Measurements from ENCODE around the gene CNTNAP5.

The CNTNAP5 gene

DNA sequence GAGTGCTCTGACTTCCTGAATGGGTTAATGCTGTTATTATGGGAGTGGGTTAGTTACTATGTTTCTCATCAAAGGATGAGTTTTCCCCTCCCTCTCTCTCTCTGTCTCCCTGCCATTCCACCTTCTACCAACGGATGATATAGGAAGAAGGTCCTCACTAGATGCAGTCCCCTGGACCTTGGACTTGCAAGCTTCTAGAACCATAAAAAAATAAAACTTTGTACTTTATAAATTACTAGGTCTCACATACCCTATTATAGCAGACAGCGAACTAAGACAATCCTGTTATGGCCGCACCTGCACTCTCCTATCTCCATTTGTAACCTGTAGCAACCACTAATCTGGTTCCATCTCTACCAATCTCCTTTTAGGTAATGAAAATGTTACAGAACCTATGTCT lies 564.9 kb downstream of the CNTNAP5 start:
- DNase-seq (ENCODE audit: low read depth in 2 of 3, low spot score in 2 of 3): no peak

DNA sequence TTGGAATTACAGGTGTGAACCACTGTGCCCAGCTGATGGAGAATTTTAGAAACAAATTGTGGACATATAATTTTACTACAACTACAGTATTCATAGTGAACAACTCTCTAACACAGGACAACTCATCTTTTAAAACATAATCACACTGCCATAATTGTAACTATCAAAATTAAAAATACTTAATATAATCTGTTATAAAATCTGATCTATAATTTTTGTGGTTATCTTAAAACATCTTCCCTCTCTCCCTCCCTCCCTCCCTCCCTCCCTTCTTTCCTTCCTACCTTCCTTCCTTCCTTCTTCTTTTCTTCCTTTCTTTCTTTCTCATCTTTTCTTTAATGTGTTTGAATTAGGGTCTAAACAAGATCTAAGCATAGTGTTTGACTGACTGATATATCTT lies 577.7 kb downstream of the CNTNAP5 start:
- DNase-seq (ENCODE audit: low read depth in 2 of 3, low spot score in 2 of 3): no peak

DNA sequence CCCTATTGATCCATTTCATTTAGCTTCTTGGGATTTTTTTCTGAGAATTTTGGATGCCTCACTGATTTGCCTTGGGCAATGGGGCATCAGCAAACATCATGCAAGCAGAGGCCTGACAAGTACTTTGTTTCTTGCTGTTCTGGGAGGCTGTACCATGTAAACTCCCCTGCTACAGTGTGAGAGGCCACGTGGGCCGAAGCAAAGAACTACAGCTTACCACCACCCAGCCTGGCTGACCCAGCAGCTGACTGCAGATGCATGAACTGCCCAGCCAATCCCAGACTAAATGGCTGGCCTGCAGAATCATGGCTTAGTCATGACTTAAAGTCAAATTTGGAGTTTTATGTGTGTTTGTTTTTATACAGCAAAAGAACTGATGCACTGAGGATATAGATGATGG lies 579.9 kb downstream of the CNTNAP5 start:
- DNase-seq (ENCODE audit: low read depth in 2 of 3, low spot score in 2 of 3): no peak

DNA sequence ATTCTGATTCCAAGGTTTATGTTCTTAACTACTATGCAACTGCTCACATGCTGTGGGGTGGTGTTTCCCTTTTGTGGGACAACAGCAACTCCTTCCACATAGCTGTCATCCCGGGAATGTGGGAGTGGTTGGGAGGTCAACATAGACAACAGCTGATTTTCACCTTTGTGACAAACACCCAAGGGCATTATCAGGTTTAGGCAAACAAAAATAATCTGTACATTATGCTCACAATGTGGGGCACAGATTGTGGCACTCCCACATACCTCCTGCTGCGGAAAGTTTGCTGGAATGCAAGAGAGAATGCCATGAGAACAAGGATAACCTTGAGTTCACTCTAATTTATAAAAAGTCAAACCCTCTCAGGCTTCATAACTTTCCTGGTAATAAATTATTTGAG lies 582.6 kb downstream of the CNTNAP5 start:
- no peak for DNase-seq (ENCODE audit: low read depth in 2 of 3, low spot score in 2 of 3)

GRCh38 chr2:124609667-124610066 lies 584.6 kb downstream of the CNTNAP5 start:
- DNase-seq (ENCODE audit: low read depth in 2 of 3, low spot score in 2 of 3): no peak

GRCh38 chr2:124610141-124610540 lies 585.1 kb downstream of the CNTNAP5 start:
- DNase-seq (ENCODE audit: low read depth in 2 of 3, low spot score in 2 of 3): no peak

DNA sequence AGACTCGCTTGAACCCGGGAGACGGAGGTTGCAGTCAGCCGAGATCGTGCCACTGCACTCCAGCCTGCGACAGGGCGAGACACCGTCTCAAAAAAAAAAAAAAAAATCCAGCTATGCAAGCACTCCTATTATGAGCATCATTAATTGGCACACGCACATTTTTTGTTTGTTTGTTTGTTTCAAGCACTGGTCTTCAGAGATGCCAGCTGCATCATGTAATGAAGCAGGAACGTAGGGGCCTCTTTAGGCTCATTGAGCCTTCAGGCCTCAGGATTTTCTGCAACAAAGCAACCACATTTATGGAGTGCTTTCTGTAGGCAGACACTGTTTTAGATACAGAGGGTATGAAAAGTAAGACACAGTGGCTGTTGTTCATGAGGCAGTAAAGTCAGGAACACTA lies 585.8 kb downstream of the CNTNAP5 start:
- no peak for DNase-seq (ENCODE audit: low read depth in 2 of 3, low spot score in 2 of 3)

DNA sequence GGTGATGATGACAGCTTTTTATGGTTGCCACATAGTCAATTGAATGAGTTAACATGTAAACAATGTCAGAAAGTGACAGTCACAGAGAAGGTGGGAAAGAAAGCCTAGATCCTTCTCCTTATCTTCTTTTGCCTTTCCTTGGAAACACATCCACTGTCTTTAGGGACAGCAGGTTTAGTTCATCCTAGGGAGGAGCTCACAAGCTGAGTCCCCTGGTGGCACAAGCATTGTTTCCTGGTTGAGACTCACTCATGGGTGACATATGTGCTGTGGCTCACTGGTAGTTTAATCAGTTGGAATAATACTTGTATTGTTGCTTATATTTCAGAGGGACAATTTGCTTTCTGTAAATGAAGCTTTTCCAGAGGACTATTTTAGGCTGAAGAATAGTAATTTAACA lies 598.5 kb downstream of the CNTNAP5 start:
- no peak for DNase-seq (ENCODE audit: low read depth in 2 of 3, low spot score in 2 of 3)

DNA sequence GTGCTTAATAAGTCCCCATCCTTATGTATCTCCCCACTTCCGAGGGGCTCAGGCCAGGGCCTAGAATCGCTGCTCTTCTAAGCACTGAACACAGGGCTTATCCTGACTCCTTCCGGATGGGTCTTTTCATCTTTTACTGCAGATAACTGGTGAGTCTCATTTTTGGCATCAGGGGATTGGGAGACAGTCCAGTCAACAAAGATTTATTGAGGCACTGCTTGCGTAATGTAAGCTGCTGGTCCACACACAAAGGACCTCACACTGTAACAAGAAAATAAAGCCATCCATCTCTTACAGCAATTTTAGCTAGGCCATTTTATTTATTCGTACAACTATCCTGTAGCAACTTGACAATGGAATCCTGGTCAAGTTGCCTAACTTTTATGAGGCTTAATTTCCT lies 600.5 kb downstream of the CNTNAP5 start:
- no peak for DNase-seq (ENCODE audit: low read depth in 2 of 3, low spot score in 2 of 3)

DNA sequence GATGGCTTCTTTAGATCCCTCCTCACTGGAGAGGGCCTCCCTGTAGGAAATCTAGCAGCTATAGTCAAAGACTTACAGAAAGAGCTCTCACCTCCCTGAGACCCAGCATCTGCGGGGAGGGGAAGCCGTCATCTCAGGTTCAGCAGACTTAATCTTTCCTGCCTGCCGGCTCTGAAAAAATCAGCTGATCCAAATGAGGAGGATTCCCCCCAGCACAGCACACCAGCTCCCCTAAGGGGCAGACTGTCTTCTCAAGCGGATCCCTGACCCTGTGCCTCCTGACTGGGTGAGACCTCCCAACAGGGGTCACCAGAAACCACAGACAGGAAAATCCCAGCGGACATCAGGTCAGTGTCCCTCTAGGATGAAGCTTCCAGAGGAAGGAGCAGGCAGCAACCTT lies 601.9 kb downstream of the CNTNAP5 start:
- no peak for DNase-seq (ENCODE audit: low read depth in 2 of 3, low spot score in 2 of 3)

- DNase-seq (ENCODE audit: low read depth in 2 of 3, low spot score in 2 of 3): no peak
These were observed 608.7 kb downstream of the CNTNAP5 start for GRCh38 chr2:124633812-124634211.

- no peak for DNase-seq (ENCODE audit: low read depth in 2 of 3, low spot score in 2 of 3)
These were observed 614.4 kb downstream of the CNTNAP5 start for GRCh38 chr2:124639524-124639923.

GRCh38 chr2:124640221-124640750 lies 615.2 kb downstream of the CNTNAP5 start:
- DNase-seq (ENCODE audit: low read depth in 2 of 3, low spot score in 2 of 3): no peak

DNA sequence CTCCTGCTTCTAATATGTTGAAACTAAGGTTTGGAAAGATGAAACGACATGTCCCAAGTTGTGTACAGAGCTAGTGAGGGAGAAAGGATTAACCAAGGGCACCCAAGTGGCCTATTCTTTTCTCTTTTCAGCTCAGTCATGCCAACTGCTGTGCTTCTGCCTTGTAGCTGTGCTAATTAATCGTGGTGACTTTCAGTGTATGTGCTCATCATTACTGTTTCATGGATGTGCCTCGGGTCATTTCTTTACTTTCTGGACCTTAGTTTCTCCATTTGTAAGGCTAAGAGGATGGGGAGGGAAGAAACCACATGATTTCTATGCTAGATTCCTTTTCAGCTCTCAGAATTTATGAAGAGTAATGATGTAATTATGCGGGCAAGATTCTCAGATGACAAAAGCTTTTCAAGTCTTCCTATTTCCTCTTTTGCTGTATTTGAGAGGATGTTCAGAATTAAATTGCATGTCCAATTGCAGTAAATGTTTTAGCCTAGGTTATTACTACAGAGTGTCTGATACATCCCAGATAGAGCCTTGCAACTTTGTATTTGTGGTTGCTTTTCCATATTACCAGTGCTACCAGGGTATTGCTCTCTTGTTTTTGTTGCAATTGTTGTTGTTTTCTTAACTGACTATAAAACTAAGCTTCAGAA lies 621.2 kb downstream of the CNTNAP5 start:
- no peak for DNase-seq (ENCODE audit: low read depth in 2 of 3, low spot score in 2 of 3)

DNA sequence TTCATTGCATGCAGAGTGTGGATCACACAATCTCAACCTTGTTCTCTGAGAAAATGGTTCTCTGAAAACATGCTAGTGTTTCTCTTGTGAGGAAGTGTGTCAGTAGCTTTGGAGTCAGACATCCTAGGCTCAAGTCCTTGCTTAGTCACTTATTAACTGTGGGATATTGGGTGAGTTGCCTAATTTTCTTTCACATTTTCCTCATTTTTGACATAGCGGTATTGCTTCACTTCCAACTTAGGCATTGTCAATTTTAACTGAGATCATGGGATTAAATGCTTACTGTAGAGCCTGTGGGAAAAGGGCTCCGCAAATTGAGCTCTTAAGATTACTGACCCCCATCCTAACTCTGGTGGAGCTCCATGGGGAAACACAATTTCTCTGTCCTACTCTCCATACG lies 622.2 kb downstream of the CNTNAP5 start:
- DNase-seq (ENCODE audit: low read depth in 2 of 3, low spot score in 2 of 3): no peak

DNA sequence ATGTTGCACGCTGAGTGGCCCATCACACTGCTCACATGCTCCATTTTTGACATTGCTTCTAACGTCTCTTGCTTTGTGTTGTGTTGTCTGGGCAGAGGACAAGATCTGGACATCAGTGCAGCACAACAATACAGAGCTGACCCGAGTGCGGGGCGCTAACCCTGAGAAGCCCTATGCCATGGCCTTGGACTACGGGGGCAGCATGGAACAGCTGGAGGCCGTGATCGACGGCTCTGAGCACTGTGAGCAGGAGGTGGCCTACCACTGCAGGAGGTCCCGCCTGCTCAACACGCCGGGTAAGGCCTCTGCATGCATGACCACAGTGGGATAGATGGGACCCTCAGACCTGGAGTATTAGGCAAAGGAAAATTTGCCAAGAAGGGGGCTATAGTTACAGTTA lies 622.6 kb downstream of the CNTNAP5 start:
- DNase-seq (ENCODE audit: low read depth in 2 of 3, low spot score in 2 of 3): no peak

GRCh38 chr2:124649001-124649400 lies 623.9 kb downstream of the CNTNAP5 start:
- DNase-seq (ENCODE audit: low read depth in 2 of 3, low spot score in 2 of 3): no peak

DNA sequence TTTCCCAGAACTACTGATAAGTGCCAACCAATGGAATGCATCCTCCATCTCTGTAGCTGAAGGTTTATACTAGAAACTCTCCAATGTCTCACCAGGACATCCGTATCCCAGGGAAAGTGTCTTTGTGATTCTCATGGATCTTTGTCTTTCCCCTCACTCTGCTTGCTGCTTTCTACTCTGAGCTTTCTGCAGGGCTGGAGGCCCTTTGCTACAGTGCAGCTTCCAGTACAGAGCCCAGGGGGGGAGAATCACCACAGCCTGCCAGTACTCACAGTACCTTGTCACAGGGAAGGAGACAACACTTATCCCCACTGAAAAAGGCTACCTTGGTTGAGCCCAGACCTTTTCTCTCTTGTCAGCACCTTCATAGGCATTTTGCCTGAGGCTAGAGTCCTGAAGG lies 627.0 kb downstream of the CNTNAP5 start:
- DNase-seq (ENCODE audit: low read depth in 2 of 3, low spot score in 2 of 3): no peak

DNA sequence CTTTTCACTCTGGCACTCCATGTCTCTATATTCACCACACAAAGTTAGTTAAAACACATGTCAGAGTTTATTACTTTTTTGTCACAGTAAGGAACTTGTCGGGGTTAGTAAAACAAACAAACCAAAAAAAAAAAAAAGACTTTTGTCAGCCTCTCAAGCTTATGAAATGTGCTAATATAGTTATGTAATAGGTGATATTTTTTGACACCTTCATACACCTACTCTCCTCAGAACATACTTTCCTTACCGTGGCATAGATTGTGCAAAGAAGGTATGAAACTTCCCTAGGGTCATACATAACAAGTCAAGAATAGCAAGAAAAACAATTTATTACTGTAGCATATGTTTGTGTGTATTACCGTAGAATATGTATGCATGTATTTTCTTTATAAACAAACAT lies 633.3 kb downstream of the CNTNAP5 start:
- DNase-seq (ENCODE audit: low read depth in 2 of 3, low spot score in 2 of 3): no peak

DNA sequence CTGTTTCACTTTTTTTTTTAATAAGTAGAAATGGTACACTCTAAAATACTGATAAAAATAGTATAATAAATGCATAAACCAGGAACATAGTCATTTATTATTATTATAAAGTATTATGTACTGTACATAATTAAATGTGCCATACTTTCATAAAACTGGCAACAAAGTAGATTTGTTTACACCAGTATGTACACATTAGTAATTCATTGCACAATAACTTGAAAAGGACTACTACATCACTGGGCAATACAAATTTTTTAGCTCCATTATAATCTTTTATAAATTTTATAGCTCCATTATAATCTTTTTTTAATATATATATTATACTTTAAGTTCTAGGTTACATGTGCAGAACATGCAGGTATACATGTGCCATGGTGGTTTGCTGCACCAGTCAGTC lies 636.5 kb downstream of the CNTNAP5 start:
- DNase-seq (ENCODE audit: low read depth in 2 of 3, low spot score in 2 of 3): no peak

DNA sequence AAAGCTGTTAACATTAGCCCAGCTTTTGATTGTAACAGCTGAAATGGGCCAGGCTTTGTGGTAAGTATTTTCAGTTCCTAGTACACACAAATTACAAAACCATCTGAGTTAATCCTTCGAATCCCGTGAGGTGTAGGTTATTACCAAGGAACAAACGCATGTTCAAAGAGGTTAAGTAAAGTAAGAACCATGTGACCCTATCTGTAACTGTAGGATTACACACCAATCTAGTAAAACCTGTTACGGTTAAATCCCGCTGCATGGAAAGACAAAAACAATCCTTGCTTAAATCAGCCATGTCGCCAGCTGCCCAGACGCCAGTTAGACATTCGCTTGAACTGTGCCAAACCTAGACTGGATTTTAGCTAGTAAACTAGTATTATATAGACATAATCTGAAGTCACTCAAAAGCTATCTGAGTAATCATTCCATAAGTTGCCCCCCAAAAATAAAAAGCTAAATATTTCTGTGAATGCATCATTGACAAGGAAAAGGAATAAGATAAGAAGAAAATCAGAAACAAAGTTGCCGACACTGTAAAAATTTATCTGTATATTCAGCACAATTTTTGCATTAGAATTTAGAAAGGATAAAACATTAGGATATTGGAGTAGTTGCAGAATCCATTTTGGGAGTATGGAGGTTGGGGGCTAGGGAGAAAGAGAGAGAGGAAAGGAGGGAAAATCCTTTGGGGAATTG lies 638.0 kb downstream of the CNTNAP5 start:
- DNase-seq (ENCODE audit: low read depth in 2 of 3, low spot score in 2 of 3): no peak

GRCh38 chr2:124663645-124663997 lies 638.5 kb downstream of the CNTNAP5 start:
- DNase-seq (ENCODE audit: low read depth in 2 of 3, low spot score in 2 of 3): no peak

- DNase-seq (ENCODE audit: low read depth in 2 of 3, low spot score in 2 of 3): no peak
These were observed 639.3 kb downstream of the CNTNAP5 start for GRCh38 chr2:124664363-124664762.
